Peyer's patch (tissue), 4 donors: ENCODE measurements around the gene GPR25.

Source experiments
- POLR2A ChIP-seq, 2 donors: fragments of 450-650 bp; IDR thresholded peaks; one replicate each; pipeline ENCODE4 v1.5.1; 2017; ENCODE audit warnings: antibody characterized with exemption in 2 of 2, mild to moderate bottlenecking in 2 of 2, moderate library complexity in 2 of 2
- TF ChIP-seq, protein P1 (sequence below), 6 experiments: fragments of 450-650 bp in 4 of 6; fragments of 200-600 bp in 2 of 6; sonication (generic) in 1 of 6; IDR thresholded peaks; one replicate each; pipeline ENCODE4 v1.5.1; 2017 to 2019; ENCODE audit warnings: antibody characterized with exemption in 6 of 6, mild to moderate bottlenecking in 3 of 6, moderate library complexity in 1 of 6

- TF ChIP-seq, protein P1, sequence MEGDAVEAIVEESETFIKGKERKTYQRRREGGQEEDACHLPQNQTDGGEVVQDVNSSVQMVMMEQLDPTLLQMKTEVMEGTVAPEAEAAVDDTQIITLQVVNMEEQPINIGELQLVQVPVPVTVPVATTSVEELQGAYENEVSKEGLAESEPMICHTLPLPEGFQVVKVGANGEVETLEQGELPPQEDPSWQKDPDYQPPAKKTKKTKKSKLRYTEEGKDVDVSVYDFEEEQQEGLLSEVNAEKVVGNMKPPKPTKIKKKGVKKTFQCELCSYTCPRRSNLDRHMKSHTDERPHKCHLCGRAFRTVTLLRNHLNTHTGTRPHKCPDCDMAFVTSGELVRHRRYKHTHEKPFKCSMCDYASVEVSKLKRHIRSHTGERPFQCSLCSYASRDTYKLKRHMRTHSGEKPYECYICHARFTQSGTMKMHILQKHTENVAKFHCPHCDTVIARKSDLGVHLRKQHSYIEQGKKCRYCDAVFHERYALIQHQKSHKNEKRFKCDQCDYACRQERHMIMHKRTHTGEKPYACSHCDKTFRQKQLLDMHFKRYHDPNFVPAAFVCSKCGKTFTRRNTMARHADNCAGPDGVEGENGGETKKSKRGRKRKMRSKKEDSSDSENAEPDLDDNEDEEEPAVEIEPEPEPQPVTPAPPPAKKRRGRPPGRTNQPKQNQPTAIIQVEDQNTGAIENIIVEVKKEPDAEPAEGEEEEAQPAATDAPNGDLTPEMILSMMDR (IDR thresholded peaks at IDR 0.05): no peak
- no peak for TF ChIP-seq POLR2A (IDR thresholded peaks at IDR 0.05)
Observed at GRCh38 chr1:200872446-200873115, at the start of gene GPR25.
